Central memory CD8-positive, alpha-beta T cell (primary cell): Measurements from ENCODE around the gene HERC2.
"Not testable (repeated sequence)": the region's sequence is repeated elsewhere in the genome, so short reads cannot be mapped to it uniquely, and the experiment has no call there.

Experiments used
- ATAC-seq: fragments of 150-1000 bp; cut with Tn5 transposase; replicated peaks from 2 replicates; pipeline ENCODE4 v1.10.0; 2022; ENCODE audit warnings: mild to moderate bottlenecking, moderate FRiP score, moderate number of reproducible peaks; ENCODE audit not compliant: poor library complexity, severe bottlenecking; ENCODE audit errors: extremely low read depth
- DNase-seq, 2 donors: peaks; one replicate each; pipeline ENCODE4 v3.0.0; 2021; ENCODE audit warnings: low spot score in 2 of 2
- H3K27ac Mint-ChIP-seq: one replicate; pipeline ENCODE4 v1.8.0; 2022; ENCODE audit warnings: low read depth, mild to moderate bottlenecking, moderate library complexity, mixed read lengths
- H3K27me3 Mint-ChIP-seq: one replicate; pipeline ENCODE4 v1.8.0; 2022; ENCODE audit warnings: mixed read lengths
- H3K36me3 Mint-ChIP-seq: one replicate; pipeline ENCODE4 v1.8.0; 2022; ENCODE audit warnings: mild to moderate bottlenecking, moderate library complexity, mixed read lengths; ENCODE audit not compliant: insufficient read depth
- H3K4me1 Mint-ChIP-seq: one replicate; pipeline ENCODE4 v1.8.0; 2022; ENCODE audit warnings: mixed read lengths
- H3K4me3 Mint-ChIP-seq: one replicate; pipeline ENCODE4 v1.8.0; 2022; ENCODE audit warnings: mild to moderate bottlenecking, moderate library complexity, mixed read lengths
- H3K9me3 Mint-ChIP-seq: one replicate; pipeline ENCODE4 v1.8.0; 2022; ENCODE audit warnings: mixed read lengths

The HERC2 gene

DNA sequence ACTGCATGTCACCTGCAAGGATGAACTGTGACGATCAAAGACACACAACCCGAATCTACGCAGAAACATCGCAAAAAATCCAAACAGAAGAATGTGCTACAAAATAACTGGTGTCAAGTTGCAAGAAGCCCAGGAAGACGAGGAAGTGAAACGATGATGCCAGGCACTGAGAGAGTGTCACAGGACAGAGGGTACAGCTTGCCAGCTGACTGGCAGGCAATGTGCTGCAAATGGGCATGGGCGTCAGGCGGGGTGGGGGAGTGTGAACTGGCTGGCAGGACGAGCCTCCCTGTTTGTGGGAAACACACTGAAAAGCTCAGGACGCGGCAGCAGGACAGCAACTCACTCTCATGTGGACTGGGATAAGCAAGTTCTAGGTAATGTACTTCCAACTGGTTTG is 193.9 kb downstream of the HERC2 start:
- H3K27ac Mint-ChIP-seq = no peak overlapping the region
- H3K4me1 Mint-ChIP-seq = peaks cover 14% of the 10 kb centered on the region
- no peaks in the 10 kb centered on the region for H3K9me3 Mint-ChIP-seq
- H3K27me3 Mint-ChIP-seq = no peaks in the 10 kb centered on the region
- H3K4me3 Mint-ChIP-seq = no peak overlapping the region
- DNase-seq (no peak), ATAC-seq (no peak)
- peaks cover 21% of the 10 kb centered on the region for H3K36me3 Mint-ChIP-seq

DNA sequence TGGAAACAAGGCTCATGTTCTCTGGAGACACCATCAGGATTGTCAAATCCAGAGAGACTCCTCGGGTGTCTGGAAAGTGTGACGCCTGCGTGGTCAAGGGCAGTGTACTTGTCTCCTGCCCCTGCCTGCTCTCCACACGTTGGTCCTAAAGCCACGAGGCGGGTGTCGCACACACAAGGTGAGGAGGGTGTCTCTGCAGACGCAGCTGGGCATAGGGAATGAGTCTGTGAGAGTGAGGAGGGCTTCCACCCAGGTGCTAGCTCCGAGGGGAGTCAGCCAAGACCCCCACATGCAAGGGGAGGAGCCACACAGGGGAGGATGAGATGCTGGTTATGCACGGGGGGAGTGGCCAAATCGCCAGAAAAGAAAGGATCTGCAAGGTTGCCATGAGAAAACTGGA is 194.9 kb downstream of the HERC2 start:
- no peak overlapping the region for H3K27ac Mint-ChIP-seq
- DNase-seq (no peak), ATAC-seq (no peak)
- peaks cover 19% of the 10 kb centered on the region for H3K36me3 Mint-ChIP-seq
- peaks cover 14% of the 10 kb centered on the region for H3K4me1 Mint-ChIP-seq
- no peaks in the 10 kb centered on the region for H3K27me3 Mint-ChIP-seq
- H3K4me3 Mint-ChIP-seq = no peak overlapping the region
- H3K9me3 Mint-ChIP-seq = no peaks in the 10 kb centered on the region

DNA sequence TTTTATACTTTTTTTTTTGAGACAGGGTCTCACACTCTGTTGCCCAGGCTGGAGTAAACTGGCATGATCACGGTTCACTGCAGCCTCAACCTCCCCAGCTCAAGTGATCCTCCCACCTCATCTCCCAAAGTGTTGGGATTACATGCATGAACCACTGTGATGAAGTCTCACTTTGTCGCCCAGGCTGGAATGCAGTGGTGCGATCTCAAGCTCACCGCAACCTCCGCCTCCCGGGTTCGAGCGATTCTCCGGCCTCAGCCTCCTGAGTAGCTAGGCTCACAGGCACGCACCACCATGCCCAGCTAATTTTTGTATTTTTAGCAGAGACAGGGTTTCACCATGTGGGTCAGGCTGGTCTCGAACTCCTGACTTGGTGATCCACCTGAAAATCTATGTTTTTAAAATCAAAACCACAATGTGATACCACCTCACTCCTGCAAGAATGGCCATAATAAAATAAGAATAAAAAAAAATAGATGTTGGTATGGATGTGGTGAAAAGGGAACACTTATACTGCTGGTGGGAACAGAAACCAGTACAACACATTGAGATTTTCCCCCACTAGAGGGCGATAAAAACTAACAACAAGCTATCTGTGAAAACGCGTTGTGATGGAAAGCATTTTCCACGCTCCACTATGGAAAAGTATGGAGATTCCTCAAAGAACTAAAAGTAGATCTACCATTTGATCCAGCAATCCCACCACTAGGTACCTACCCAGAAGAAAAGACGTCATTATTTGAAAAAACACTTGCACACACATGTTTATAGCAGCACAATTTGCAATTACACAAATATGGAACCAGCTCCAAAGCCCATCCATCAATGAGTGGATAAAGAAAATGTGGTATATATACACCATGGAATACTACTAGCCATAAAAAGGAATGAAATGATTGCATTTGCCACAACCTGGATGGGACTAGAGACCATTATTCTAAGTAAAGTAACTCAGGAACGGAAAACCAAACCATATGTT is 196.0 kb downstream of the HERC2 start:
- H3K27ac Mint-ChIP-seq = no peak overlapping the region
- peaks cover 14% of the 10 kb centered on the region for H3K4me1 Mint-ChIP-seq
- H3K4me3 Mint-ChIP-seq = no peak overlapping the region
- ATAC-seq = no peak
- peaks cover 13% of the 10 kb centered on the region for H3K36me3 Mint-ChIP-seq
- H3K27me3 Mint-ChIP-seq = no peaks in the 10 kb centered on the region
- no peak for DNase-seq
- no peaks in the 10 kb centered on the region for H3K9me3 Mint-ChIP-seq

DNA sequence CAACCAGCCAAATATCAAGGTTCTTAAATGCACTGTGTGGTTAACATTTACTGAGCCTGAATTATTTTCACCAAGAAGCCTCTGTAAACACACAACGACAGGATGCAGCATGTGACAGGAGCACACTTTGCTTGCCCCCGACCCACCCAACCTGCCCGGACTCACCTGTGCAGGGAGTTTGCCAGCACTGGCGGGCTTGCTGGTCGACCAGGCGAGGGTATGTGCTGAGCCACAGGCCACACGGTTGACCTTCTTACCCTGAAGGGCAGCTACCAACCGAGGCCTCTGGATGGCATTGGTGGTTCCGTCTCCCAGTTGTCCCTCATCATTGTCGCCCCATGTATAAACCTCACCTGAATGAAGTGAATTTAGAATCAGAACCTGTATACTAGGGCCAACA is 197.1 kb downstream of the HERC2 start:
- H3K27ac Mint-ChIP-seq = no peak overlapping the region
- H3K4me3 Mint-ChIP-seq = no peak overlapping the region
- peaks cover 12% of the 10 kb centered on the region for H3K36me3 Mint-ChIP-seq
- DNase-seq (no peak), ATAC-seq (no peak)
- H3K4me1 Mint-ChIP-seq = peaks cover 14% of the 10 kb centered on the region
- no peaks in the 10 kb centered on the region for H3K27me3 Mint-ChIP-seq
- H3K9me3 Mint-ChIP-seq = no peaks in the 10 kb centered on the region

DNA sequence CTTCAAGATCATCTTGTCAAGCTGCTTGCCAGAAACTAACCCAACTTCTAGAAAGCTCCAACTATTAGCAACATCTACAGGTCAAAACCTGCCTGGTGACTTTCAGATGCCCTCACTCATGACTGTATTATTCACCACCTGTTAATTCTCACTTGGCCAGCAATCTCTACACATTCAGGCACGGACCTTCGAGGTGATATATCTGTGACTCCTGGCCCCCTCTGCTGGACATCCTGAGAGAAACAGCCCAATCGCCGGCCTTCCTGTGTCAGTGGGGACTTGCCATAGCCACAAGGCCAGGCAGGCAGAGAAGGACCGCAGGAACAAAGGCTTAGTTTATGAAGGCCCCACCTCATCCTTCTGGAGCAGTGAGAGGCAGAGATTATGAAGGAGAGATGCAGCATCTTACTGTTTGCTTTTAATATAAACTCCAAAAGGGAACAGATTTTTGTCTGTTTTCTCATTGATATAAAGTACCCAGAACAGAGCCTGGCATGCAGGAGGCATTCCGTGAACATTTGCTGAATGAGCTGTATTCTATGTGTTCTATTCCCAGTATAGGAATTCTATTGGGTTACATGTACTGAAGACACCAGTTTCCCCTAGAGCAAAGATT is 198.5 kb downstream of the HERC2 start:
- peak overlapping the region; percentile 84 for H3K27ac Mint-ChIP-seq
- H3K36me3 Mint-ChIP-seq = peaks cover 18% of the 10 kb centered on the region
- H3K9me3 Mint-ChIP-seq = no peaks in the 10 kb centered on the region
- DNase-seq (peak in 1 of 2 donors; percentile 29), ATAC-seq (no peak)
- H3K4me1 Mint-ChIP-seq = peaks cover 14% of the 10 kb centered on the region
- H3K4me3 Mint-ChIP-seq = no peak overlapping the region
- no peaks in the 10 kb centered on the region for H3K27me3 Mint-ChIP-seq

DNA sequence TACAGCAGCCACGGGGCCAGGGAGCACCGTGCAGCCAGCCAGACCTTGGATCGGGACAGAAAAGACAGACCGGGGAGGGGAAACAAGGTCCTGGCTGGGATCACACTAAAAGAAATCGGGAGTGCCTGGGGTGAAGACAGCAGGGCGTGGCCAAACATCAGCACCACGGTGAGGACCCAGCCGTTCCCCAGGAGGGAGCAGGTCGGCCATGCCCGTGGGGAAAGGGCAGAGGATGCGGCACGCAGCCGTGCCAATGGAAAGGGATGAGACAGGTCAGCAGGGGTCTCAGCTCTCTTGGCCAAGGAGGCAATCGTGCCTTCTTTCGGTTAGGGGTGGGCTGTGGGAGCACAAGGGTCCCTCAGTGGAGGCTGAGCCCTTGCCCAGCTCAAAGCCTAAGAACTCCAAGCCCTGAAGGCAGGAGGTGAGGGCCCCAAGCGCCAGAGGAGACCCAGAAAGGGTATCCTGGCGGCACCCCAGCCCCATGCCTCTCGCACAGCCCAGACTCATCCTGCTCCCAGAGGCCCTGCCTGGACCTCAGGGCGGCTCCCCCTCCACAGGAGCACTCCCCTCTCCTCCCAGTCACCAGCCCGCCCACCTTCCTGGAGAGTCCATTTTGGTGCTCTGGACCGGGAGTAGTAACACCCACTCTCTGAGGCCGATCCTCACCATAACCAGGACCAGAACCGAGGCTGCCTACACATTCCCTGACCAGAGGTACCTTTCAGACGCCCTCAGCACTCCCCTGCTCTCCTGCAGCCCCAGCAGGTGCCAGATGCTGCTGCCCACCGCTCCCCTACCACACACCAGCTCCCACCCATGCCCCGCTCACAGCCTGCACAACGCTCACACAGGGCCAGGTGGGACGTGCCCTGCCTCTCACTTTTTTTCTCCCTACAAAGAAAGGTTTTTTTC is 199.7 kb downstream of the HERC2 start:
- H3K9me3 Mint-ChIP-seq = no peaks in the 10 kb centered on the region
- H3K36me3 Mint-ChIP-seq = peaks cover 17% of the 10 kb centered on the region
- H3K4me3 Mint-ChIP-seq = no peak overlapping the region
- peaks cover 14% of the 10 kb centered on the region for H3K4me1 Mint-ChIP-seq
- no peak for DNase-seq
- no peaks in the 10 kb centered on the region for H3K27me3 Mint-ChIP-seq
- H3K27ac Mint-ChIP-seq = peak overlapping the region; percentile 84
- no peak for ATAC-seq

DNA sequence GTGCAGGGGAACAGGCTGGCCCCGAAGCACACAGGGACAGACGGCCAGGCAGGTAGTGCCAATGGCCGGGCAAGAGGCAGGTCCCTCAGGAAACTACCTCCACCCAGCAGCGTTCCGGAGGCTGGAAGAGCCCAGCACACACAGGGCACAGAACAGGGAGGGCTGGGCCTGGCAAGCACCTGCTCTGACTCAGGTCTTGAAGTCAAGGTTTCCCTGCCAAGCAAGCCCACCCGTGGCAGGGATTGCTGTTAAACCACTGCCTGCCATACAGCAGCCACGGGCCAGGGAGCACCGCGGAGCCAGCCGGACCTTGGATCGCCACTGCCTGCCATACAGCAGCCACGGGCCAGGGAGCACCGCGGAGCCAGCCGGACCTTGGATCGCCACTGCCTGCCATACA is 200.4 kb downstream of the HERC2 start:
- peaks cover 15% of the 10 kb centered on the region for H3K36me3 Mint-ChIP-seq
- H3K9me3 Mint-ChIP-seq, H3K27me3 Mint-ChIP-seq, H3K27ac Mint-ChIP-seq, H3K4me3 Mint-ChIP-seq, ATAC-seq, DNase-seq: not testable (repeated sequence)
- peaks cover 14% of the 10 kb centered on the region for H3K4me1 Mint-ChIP-seq

DNA sequence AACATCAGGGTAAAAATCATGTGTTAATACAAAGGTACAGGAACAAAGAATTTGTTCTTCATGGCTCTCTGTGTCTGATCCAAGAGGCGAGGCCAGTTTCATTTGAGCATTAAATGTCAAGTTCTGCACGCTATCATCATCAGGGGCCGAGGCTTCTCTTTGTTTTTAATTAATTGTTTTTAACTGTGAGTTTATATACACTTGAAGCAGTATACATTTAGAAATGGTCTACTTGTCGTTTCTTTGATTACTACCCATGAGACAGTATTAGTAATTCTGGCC is 201.7 kb downstream of the HERC2 start:
- no peaks in the 10 kb centered on the region for H3K9me3 Mint-ChIP-seq
- H3K4me1 Mint-ChIP-seq = peaks cover 9% of the 10 kb centered on the region
- no peaks in the 10 kb centered on the region for H3K27me3 Mint-ChIP-seq
- no peak overlapping the region for H3K4me3 Mint-ChIP-seq
- peaks cover 23% of the 10 kb centered on the region for H3K36me3 Mint-ChIP-seq
- DNase-seq = no peak
- H3K27ac Mint-ChIP-seq = no peak overlapping the region
- no peak for ATAC-seq

DNA sequence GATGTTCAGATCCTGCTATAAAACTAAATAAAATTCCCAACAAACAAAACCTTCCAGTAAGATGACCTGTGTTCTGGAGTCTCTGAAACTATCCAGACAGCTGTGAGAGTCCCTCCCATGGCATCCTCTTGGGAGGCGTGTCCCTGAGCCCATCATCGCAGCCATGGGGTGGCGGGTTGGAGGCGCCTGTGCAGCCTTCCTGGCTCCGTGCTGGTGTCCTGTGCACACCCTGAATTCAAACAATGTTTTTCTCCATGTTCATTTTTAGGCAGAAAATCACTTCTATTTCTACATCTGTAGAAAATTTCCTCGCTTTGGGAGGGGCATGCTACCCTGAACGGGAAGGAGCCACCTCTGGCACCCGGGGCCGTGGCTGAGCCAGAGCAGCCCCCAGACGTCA is 203.4 kb downstream of the HERC2 start:
- no peak overlapping the region for H3K27ac Mint-ChIP-seq
- no peaks in the 10 kb centered on the region for H3K9me3 Mint-ChIP-seq
- H3K4me3 Mint-ChIP-seq = no peak overlapping the region
- ATAC-seq (no peak), DNase-seq (no peak)
- H3K36me3 Mint-ChIP-seq = peaks cover 27% of the 10 kb centered on the region
- peaks cover 5% of the 10 kb centered on the region for H3K4me1 Mint-ChIP-seq
- H3K27me3 Mint-ChIP-seq = no peaks in the 10 kb centered on the region

DNA sequence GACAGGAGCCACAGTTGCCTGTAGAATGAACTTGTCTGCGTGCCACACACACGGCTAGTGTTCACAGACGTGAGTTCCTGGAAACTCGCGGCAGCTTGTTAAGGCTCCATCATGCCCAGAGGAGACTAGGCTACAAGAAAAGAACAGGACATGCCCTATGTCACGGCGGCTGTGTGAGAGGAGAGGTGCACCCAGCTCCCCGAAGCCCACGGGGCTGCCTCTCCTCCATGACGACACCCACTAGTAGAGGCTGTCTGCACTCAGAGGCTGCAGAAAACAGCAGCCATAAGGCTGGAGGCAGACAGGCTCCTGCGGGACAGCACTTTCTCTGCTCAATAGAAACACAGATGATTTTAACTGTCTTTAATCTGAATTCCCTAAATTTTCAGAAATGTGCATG is 203.9 kb downstream of the HERC2 start:
- Mint-ChIP-seq H3K4me3 (no peak overlapping the region), H3K27ac (no peak overlapping the region), H3K36me3 (peaks cover 26% of the 10 kb centered on the region), H3K27me3 (no peaks in the 10 kb centered on the region), H3K4me1 (peaks cover under 1% of the 10 kb centered on the region), H3K9me3 (no peaks in the 10 kb centered on the region)
- no peak for DNase-seq
- ATAC-seq = no peak

DNA sequence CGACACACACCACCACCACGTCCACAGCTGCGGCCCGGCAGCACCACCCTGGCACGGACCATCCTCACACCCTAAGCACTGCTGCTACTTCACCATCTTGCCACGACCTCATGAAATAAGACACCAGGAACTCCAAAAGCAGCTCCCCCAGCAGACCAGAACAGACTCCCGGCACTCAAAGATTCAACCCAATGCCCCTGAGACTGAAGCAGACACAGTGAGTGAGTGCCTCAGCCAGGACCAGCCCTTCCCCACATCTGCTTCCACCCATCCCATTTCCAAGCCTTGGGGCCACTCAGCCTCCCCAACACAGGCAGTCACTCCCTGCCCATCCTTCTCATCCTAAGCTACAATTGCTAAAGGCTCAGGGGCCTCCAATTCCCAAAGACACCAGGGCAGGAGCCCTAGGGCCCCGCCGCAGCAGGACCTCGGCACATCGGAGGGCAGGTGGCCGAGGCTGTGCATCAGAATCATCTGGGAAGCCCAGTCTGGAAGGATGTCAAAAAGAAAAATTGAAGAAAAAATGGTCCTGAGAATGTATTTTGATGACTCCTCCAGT is 204.5 kb downstream of the HERC2 start:
- Mint-ChIP-seq H3K27ac (no peak overlapping the region), H3K27me3 (no peaks in the 10 kb centered on the region), H3K4me3 (no peak overlapping the region), H3K4me1 (no peaks in the 10 kb centered on the region), H3K9me3 (no peaks in the 10 kb centered on the region), H3K36me3 (peaks cover 29% of the 10 kb centered on the region)
- no peak for DNase-seq
- ATAC-seq = no peak
